Left ventricle myocardium inferior (tissue), 1 donor: ENCODE data around the gene PROZ. TPM values are rescaled to one million over a fixed set of nuclear protein-coding genes. Genes with fewer than 3 reads are reported as not detected.

Experiments
- DNase-seq: peaks from one replicate; pipeline ENCODE4 v3.0.0-alpha.2; 2020
- H3K27ac ChIP-seq: fragments of 200-600 bp; replicated peaks from 2 replicates; pipeline ENCODE4 v1.8.0; 2021
- H3K27me3 ChIP-seq: fragments of 200-600 bp; 2 replicates; pipeline ENCODE4 v1.8.0; 2021; ENCODE audit warnings: low read depth
- H3K36me3 ChIP-seq: fragments of 200-600 bp; 2 replicates; pipeline ENCODE4 v1.8.0; 2021
- H3K4me1 ChIP-seq: fragments of 200-600 bp; 2 replicates; pipeline ENCODE4 v1.8.0; 2021
- H3K4me3 ChIP-seq: fragments of 200-600 bp; 2 replicates; pipeline ENCODE4 v1.8.0; 2021; ENCODE audit warnings: mild to moderate bottlenecking, moderate library complexity
- H3K9me3 ChIP-seq: fragments of 200-600 bp; replicated peaks from 2 replicates; pipeline ENCODE4 v1.8.0; 2021
- intact Hi-C: fragments of 100-400 bp; cut with micrococcal nuclease; formaldehyde crosslinking; loops from one replicate; pipeline ENCODE4 v1.11.0; 2022
- total RNA-seq: library from RNA; stranded (reverse); fragmentation: NEBNext Ultra II Directional; extraction: Animal tissue kit (Norgen Biotek cat#: 25700); gene quantifications from one replicate; pipeline ENCODE4 v1.2.1, GENCODE V29; 2021
- TF ChIP-seq, protein P1 (sequence below): fragments of 200-600 bp; IDR thresholded peaks from 2 replicates; pipeline ENCODE4 v1.8.0; 2021; ENCODE audit warnings: antibody characterized with exemption, mild to moderate bottlenecking, borderline replicate concordance
- donor health status: DM: no; HTN: yes; CAD: no; lungs with severe emphysema.

The PROZ gene
- total RNA-seq, 1 donor from 2014 or later = not detected

DNA sequence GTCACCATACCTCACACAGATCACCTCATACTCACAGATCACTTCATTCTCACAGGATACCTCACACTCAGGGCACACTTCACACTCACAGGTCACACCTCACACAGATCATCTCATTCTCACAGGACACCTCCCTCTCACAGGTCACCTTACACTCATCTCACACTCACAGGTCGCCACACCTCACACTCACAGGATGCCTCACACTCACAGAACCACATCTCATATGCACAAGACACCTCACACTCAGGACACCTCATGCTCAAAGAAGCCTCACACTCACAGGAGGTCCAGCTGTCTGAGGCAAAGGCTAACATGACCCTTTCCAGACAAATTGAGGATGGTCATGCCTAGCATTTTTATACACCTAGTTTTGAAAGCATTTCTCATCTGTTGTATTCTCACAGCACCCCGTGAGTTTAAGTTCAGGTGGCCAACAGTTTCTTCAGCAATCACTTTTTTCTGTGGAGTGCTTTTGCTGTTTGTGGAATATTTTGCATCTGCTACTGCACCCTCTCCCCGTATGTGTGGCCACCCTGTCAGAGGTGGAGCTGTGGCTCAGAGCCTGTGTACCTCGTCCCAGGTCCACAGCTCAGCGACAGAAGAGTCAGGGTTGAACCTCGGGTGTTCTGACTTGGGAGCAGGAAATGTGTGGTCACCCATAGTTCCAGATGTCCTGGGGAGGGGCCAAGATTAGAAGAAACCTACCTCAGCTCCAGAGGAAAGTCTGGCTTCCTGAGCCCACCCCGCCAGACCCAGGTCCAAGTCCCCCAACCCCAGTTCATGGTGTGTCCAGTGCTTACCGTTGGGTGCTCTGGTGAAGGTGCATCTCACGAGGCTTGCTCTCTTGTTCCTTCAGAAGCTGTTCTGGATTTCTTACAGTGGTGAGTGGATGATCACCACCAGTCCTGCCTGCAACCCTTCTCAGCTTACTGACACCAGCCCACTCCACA, 45.3 kb upstream of the PROZ start:
- intact Hi-C loops = no loop called here
- DNase-seq = no peak
- H3K4me3 ChIP-seq = no peak overlapping the region
- no peak overlapping the region for H3K27ac ChIP-seq
- TF ChIP-seq, protein P1, sequence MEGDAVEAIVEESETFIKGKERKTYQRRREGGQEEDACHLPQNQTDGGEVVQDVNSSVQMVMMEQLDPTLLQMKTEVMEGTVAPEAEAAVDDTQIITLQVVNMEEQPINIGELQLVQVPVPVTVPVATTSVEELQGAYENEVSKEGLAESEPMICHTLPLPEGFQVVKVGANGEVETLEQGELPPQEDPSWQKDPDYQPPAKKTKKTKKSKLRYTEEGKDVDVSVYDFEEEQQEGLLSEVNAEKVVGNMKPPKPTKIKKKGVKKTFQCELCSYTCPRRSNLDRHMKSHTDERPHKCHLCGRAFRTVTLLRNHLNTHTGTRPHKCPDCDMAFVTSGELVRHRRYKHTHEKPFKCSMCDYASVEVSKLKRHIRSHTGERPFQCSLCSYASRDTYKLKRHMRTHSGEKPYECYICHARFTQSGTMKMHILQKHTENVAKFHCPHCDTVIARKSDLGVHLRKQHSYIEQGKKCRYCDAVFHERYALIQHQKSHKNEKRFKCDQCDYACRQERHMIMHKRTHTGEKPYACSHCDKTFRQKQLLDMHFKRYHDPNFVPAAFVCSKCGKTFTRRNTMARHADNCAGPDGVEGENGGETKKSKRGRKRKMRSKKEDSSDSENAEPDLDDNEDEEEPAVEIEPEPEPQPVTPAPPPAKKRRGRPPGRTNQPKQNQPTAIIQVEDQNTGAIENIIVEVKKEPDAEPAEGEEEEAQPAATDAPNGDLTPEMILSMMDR = no peak
- H3K4me1 ChIP-seq = peaks cover 18% of the 10 kb centered on the region
- no peaks in the 10 kb centered on the region for H3K36me3 ChIP-seq
- H3K27me3 ChIP-seq = peaks cover 33% of the 10 kb centered on the region
- no peaks in the 10 kb centered on the region for H3K9me3 ChIP-seq

DNA sequence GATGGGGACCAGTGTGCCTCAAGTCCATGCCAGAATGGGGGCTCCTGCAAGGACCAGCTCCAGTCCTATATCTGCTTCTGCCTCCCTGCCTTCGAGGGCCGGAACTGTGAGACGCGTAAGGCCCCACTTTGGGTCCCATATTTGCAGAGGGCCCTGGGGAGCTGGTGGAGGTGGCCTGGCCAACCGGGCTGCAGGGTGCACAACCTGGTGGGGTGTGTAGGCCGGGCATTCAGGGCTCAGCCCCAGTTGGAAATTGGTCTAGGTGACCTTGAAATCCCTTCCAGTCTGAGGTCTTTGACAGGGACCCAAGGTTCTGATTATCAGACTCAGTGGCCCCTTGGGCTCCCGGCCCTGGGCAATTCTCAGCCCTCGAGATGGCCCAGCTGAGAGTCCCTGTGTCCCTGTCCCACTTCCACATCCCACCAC, 44.6 kb upstream of the PROZ start:
- DNase-seq = no peak
- Histone ChIP-seq H3K9me3 (no peaks in the 10 kb centered on the region), H3K36me3 (no peaks in the 10 kb centered on the region), H3K27me3 (peaks cover 33% of the 10 kb centered on the region), H3K4me1 (peaks cover 18% of the 10 kb centered on the region), H3K4me3 (no peak overlapping the region), H3K27ac (no peak overlapping the region)
- intact Hi-C loops = no loop called here
- TF ChIP-seq, protein P1 = no peak

DNA sequence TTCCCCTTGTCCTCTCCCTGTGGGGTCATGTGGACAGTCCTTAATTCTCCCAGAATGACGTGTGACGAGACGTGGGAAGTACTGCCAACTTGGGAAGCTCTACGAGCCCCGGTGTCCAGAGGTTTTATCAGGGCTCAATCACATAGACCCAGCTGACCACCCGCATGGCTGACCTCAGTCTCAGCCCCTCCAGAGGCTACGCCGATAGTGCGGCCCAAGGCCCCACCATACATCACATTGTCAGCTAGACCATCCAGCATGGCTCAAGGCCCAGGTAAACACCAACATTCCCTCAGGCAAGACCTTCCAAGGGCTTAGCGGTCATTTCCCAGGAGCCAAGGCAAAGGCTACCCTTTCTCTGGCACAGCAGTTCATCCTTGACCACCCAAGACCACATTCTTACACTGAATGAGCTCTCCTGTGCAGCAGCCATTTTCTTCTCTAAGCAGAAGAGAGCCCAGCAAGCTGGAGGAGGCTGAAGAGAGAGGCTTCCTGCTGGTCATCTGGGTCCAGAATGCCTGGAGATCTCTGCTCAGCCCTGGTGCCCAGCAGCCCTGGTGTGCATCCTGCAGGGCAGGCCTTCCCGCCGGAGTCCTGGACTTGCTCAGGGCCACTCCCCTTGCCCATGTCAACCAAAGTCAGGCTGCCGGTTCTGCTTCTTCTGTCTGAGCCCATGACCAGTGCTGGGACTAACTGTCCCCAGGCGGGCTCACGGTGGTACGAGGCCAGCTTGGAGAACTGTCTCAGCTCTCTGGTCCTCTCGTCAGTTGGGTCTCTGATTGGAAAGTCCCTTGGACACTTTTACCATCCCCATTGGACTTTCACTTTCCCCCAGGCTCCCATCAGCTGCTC, 43.7 kb upstream of the PROZ start:
- TF ChIP-seq, protein P1 = no peak
- H3K4me1 ChIP-seq = peaks cover 14% of the 10 kb centered on the region
- H3K27me3 ChIP-seq = peaks cover 26% of the 10 kb centered on the region
- intact Hi-C loops = no loop called here
- no peak overlapping the region for H3K4me3 ChIP-seq
- no peak overlapping the region for H3K27ac ChIP-seq
- H3K36me3 ChIP-seq = no peaks in the 10 kb centered on the region
- H3K9me3 ChIP-seq = no peaks in the 10 kb centered on the region
- no peak for DNase-seq

DNA sequence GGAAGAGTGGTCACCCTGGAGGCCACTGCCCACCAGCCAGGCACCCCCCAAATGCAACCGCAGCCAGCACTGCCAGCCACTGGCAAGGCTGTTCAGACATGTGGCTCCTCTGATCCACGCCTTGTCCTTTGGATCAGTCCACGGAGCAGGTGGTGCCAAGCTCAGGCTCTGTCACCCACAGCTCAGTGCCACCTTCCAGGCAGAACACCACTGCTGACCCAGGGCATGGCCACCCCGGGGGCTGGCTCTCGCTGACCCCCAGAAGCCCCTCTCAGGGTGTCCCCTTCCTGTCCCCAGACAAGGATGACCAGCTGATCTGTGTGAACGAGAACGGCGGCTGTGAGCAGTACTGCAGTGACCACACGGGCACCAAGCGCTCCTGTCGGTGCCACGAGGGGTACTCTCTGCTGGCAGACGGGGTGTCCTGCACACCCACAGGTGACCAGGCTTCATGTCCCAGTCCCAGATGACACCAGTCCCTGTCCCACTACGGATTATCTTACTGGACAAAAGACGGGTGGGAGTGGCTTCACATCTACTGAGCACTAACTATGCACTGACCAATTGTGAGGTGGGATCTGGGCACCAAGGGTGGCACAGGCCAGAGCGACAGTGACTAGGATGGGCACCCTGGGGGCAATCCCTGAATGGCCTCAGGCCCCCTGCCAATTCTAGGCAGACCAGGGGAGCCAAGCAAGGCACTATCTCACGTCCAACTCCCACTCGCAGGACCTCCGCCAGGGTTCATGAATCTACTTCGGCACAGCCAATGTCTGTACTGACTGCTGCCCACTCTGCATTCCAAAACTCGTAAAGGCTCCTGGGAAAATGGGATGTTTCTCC, 42.9 kb upstream of the PROZ start:
- no peak overlapping the region for H3K27ac ChIP-seq
- TF ChIP-seq, protein P1 = no peak
- DNase-seq = no peak
- intact Hi-C loops = no loop called here
- H3K36me3 ChIP-seq = no peaks in the 10 kb centered on the region
- H3K4me3 ChIP-seq = no peak overlapping the region
- H3K4me1 ChIP-seq = peaks cover 5% of the 10 kb centered on the region
- H3K27me3 ChIP-seq = peaks cover 17% of the 10 kb centered on the region
- no peaks in the 10 kb centered on the region for H3K9me3 ChIP-seq
